ENCODE results near the gene REEP1. TPM values are rescaled to one million over a fixed set of nuclear protein-coding genes. Genes with fewer than 3 reads are reported as not detected.
A peak's percentile ranks its signal among the peaks of the same experiment; 100 is the strongest.
"Not testable (repeated sequence)": the region's sequence is repeated elsewhere in the genome, so short reads cannot be mapped to it uniquely, and the experiment has no call there.

Gene REEP1
- total RNA-seq, 1 donor from 2014 or later, result 0.35 TPM

DNA sequence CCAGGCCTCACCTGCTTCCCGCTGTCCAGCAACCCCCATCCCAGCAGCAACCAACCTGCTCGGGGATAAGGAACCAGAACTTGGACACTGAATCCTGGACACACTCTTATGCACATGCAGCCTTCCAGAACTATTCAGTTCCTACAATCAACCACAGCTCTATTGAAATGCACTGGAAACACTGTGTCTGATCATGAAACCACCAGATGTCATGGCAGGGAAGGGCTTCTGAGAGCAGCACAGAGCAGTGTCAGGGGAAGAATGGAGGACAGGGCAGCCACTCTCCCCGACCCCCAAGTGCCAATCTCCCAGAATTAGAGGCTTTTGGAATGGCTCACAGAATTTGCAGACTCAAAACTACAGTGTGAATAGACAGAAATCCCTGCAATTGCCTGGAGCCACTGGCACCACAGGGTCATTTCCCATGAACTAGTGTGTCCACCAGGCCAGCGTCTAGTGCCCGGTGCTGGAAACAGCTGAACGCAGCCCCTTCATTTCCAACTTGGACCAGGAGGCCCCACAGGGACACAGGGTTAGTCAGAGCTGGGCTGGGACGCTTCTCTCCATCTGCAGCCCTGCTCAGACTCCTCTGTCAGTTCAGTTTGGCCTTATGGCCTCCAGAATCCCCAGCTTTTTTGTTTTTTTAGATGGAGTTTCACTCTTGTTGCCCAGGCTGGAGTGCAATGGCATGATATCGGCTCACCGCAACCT lies 112.6 kb downstream of the REEP1 start:
- DNase-seq (ENCODE audit: low read depth), result no peak

DNA sequence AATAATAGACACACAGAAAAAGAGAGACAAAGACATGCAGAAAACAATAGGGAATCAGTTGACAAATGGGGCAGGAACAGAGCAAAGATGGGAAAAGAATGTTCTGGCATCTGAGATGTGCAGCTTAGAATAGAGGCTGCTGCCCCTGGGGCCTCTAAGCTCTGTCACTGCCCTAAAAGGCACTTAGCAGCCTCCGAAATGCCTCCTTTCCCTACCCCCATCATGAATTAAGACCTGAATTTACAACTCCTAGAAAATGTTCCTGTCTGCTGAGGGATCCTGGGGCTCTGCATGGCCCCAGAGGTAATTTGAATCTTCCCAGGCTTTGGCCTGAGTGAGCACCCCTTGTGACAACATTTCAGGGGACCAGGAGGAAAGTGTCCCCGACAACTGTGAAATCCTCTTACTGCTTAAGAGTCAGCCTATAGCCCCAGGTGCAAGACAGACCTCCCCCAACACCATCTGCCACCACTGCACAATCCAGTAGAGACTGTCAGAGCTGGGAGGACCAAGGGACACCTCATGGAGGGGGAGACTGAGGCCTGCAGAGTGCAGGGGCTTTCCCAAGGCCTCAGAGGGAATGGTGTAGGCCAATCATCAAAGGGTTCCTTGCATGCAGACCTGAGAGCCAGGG lies 113.4 kb downstream of the REEP1 start:
- DNase-seq (ENCODE audit: low read depth), result no peak

DNA sequence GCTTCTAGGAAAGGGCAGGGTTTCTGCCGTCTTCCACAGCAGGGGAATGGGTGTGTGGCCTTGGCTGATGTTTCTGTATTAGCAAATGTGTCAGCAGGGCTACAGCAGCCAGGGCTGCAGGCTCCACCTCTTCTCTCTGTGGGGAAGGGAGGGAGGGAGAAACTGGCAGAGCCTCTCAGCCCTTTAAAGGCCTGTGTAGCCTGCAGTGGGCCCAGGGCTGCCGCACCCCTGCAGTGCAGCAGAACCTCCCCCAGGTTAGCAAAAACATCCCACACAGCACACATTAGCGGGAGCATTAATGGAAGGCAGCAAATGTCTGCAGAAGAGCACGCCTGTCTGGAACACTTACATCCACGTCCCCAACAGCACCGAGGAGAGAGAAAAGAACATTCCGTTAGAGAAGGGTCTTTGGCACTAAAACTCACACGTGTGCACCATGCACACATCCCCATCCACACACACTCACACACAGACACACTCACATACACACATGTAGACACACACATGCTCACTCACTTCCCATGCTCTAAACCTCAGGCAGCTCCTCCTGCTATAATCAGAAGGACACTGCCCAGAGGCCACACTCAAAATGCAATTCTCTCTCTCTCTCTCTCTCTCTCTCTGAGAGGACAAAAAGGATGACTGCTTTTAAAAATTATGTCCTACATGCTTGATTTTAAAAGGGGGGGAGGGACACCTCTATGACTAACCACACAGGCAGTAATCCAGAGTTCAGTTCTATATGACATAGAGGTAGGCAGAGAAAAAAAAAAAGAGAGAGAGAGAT lies 114.1 kb downstream of the REEP1 start:
- DNase-seq (ENCODE audit: low read depth), result no peak

DNA sequence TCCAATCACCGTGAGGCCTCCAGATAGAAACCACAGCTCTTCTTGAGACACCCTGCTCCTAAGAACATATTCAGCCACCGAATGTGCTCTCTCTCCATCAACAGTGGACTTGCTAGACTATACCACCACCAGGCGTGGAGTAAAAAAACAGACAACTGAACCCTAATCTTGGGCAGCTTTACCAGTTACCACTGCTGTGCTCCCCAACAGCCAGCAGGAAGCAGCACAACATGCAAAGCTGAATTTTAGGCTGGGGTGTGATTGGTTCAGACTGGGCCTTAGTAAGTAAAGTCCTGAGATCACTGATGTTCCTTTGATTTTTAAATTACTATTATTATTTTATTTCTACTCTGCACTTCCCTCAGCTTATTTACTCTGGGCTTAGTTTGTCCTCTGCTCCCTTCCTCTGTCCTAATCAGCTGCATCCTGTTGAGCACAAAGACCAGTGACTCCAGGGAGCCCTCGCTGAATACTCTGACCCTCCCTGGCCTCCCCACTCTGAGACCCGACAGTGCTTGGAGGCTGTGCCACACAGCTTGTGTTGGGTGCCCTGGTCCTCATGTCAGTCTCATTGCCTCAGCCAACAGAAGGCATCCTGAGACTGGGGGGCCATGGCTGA lies 116.3 kb downstream of the REEP1 start:
- no peak for DNase-seq (ENCODE audit: low read depth)

DNA sequence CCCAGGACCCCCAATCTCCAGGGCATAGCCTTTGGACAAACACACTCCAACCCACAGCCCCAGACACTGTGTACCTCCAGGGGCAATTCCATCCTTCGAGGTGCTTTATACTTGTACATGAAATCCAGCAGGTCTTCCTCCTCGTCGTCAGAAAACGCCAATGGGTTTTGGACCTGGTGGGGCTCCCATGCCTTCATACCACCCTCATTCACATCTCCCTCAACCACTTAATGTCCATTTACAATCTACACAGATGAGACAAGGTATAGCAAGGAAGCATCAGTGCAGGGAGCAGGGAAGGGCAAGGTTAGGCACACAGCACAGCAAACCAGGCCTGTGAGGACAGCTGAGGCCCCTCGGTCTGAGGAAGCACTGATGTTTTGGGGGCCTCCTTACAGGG lies 117.5 kb downstream of the REEP1 start:
- no peak for DNase-seq (ENCODE audit: low read depth)

DNA sequence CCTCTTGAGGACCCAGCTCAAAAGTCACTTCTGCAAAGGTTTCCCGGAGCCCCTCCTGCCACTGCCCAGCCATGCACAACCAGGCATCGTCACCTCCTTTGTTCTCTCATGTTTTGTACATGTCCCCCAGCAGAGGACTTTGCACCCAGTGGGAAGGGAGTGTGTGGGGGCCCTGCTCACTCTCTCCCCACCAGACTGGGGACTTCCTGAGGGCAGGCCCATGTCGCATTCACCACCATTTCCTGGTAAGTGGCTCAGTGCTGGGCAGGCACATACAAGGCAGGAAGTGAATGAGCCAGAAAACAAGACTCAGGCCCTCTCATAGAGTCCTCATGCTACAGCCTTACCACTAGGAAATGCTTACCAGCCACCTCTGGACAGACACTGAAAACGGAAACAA lies 119.3 kb downstream of the REEP1 start:
- DNase-seq (ENCODE audit: low read depth), result no peak

DNA sequence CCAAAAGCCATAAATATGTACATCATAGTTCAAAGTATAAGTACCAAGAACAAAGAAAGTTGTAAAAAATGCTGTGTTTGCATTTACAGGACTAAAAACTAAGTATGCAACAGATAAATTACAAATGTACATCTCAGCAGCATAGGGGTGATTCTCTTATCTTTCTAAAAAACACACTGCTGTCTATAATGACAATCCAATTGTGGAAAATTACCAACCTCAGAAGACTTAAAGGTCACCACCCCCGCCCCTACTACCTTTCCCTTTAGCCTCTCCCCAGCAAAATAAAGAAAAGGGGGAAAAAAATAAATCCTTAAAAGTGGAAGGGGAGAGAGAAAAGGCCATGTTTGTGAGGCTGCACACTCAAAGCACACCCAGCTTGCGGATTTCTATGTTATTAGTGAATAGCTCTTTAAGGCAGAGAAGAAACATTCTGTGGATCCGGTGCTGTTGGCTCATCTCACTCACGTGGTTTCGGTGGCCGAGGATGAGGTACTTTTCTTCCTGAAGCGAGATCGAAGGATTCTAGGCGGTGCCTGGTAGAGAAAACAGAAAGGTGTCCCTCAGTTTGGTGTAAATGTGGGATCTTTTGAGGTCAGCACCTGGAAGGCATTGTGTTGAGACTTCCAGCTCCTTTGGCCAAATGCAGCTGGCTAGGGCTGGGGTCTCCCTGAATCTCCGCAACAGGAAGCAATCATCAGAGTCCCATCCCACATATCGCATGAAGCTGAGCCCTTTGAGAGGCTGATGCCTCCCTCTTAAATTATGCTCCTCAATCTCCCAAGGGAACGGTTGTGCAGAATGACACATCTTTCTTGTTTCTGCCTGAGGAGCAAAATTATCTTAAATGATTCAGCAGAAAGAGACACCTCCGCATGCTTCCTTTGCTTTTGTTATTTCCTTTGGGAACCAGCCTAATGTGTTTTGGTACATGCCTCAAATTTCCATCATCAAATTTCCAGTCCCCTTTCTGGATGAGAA lies 120.6 kb downstream of the REEP1 start:
- DNase-seq (ENCODE audit: low read depth), result no peak

DNA sequence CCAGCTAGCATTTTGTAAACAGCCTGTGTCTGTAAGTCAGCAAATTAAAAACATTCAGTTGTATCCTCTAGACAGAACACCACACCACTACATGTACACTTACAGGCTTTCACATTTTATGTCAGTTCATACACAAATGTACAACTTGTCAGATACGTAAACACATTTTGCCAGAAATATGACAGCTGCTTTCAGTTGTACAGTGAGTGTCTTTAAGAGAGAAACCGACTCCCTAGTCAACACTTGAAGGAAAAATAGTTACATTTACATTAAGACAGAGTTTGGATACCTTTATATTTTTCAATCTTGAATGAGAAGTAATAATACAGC lies 123.0 kb downstream of the REEP1 start:
- DNase-seq (ENCODE audit: low read depth), result no peak

DNA sequence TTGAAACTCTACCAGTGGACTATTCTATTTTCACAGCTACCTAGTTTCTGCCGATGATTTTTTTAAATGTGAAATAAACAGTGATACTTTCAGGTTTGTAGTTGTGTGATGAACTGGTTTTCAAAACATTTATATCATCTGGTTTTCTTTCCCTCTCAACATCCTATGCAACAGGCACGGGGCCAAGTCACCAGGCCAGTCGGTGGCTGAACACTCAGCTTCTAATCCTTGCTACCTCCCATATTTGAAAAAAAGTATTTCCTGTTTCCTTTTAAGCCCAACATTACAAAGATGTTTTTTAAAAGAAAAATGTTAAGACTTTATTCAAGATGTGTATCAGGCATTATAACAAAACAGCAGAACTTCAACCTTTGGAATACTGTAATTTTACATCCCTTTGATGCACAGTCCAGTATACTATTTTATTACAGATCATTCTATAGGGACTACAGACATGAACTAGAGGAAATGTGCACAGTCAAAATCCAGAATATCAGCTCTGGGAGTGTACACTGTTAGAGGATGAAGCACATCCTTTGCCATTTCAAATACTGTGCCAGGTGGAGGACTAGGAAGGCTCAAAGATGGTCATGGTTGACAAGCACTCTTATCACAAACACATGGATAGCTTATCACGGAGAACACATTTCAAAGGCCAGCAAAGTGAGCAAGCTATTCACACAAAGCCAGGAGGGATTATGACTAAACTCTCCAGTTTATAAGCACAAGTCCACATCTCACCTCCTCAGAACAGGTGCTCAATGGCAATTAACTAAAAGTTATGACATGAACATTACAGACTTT lies 123.5 kb downstream of the REEP1 start:
- no peak for DNase-seq (ENCODE audit: low read depth)

DNA sequence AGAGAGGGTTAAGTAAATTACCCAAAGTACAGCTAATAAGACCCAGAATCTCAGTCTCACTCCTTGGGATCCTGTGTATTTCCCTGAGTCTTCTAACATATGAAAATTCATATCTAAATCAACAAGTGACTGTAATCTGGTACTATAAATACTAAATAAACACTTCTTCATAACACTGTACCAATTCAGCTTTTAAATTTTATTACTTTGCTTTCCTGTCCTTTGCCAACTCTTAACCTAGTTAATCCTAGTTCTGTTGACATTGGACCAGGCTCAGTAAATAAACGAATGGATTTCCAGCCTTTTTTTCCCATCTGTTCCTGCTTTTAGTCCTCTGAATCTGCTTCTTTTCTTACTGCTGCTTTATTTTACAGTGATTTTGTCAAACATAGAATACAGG lies 124.4 kb downstream of the REEP1 start:
- no peak for DNase-seq (ENCODE audit: low read depth)

DNA sequence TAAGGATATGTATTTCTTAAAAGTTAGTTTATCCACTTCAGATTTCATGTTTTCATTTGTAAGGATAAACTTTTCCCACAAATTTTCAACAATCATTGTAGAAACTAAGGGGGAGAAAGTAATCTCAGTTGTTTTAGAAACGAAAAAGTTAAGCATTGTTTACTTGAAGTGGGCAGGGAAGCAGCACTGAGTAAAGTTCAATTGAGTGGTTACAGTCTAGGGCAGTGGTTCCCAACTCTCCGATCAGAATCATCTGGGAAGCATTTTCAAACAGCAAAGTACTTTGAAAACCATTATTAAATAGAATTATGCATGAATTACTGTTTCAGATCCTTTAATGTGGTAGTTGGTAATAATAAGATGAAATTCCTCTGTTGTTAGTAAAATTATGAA lies 125.6 kb downstream of the REEP1 start:
- DNase-seq (ENCODE audit: low read depth), result no peak

DNA sequence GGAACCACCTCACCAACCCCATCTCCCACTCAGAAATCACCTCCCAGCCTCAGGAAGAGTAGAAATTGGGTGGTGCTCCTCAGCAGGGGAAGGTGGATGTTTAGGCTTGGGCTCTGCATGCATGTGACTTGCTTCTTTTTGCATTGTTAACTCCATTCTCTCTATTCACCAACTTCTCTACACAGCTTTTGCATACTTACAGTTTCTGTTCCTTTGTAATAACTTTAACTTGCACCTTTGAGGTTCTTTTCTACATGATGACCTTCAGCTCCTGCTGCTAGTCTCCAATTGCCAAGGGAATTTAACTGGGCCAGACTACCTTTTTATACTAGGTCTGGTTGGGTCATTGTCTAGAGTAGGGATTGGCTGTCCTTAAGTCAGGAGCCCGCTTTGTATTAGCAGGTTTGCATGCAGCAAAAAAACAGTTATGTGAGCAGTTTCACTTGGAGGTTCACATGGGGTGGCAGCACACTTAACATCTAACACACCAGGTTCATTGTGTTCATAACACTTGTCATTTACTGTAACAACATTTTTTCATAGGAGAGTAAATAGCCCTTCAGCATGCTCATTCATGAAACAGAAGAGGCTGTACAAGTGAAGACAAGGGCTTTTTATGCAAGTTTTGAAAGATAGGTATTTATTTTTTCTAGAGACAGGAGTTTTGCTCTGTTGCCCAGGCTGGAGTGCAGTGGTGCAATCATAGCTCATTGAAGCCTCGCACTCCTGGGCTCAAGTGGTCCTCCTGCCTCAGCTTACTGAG lies 126.2 kb downstream of the REEP1 start:
- DNase-seq (ENCODE audit: low read depth), result no peak

DNA sequence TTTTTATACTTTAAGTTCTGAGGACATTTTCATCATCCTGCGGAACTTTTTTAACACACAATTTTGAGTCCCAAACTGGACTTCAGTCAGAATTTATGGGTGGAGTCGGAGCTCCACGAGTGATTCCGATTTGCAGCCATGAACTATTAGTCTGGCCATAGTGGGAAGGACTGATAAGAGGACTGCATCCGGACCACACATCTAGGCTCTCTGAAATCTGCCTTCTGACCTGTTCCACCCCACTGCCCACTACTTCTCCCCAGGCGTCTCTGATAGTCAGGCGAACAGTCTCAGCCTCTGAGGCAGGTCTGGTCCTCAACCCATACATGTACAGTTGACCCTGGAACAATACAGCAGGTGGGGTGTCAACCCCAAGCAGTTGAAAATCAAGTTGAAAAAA lies 133.0 kb downstream of the REEP1 start:
- no peak for DNase-seq (ENCODE audit: low read depth)

DNA sequence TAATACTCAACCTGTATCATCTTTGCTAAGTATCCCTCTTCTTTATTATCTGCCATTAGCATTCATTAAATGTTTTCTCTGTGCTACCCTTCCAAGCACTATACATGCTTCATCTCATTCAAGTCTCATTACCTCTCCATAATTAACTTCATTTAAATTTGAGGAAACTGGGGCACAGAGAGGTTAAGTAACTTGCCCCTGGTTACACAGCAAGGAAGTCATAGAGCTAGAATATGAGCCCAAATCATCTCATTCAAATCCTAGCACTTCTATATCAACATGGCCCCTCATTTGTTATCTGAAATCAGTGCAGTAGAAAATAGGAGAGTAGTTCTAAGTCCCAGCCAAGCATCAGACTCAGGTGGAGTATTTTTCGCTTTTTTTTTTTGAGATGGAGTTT lies 133.8 kb downstream of the REEP1 start:
- no peak for DNase-seq (ENCODE audit: low read depth)

DNA sequence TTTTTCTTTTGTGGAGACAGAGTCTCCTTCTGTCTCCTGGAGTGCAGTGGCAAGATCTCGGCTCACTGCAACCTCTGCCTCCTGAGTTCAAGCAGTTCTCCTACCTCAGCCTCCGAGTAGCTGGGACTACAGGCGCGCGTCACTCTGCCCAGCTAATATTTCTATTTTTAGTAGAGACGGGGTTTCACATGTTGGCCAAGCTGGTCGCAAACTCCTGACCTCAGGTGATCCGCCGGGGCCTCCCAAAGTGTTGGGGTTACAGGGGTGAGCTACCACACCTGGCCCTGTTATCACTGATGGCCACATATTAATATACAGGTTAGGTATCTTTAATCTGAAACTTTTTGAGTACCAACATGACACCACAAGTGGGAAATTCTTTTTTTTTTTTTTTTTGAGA lies 134.7 kb downstream of the REEP1 start:
- no peak for DNase-seq (ENCODE audit: low read depth)

DNA sequence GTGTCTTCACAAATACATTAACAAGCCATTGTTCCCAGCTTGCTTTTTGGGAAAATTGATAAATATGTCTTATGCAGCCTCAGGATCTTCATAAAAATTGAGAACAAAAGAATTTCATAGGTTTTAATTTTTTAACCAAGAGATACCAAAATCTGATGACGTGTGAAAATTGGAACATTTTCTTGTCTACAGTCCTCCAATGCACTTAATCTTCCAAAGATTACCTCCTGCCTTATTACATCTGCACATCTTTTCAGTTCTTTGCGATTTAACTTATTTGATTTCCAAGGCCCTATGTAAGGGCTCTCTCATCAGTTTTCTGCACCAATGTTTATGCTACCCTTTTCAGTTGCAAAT lies 135.1 kb downstream of the REEP1 start:
- no peak for DNase-seq (ENCODE audit: low read depth)

DNA sequence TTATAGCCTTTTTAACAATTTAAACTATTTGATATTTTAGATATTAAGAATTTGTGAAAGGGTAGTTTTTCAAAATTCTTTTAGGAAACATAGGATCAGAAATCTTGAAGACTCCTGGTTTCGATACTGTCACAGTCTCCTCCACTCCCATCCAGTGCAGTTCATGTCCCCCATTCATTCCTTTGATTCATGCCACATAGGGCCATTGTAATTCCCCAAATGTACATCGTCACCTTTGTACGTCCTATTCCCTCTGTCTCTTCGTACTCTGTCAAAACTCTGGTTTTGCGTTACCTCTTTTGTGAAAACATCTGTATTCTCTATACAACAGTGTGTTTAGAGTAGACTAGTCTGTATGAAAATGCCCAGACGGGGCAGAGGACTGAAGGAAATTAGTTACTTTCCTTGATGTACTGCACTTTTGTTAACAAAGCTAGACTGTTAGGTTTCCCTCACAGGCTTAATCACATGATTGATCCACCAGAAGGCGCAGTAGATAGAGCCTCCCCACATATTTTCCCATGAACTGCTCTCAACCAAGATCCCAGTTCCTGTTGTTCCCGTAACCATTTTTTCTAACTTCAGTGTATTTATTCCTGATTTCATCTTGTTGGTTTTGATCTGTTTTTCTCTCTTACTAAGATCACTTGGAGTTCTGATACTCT lies 135.6 kb downstream of the REEP1 start:
- DNase-seq (ENCODE audit: low read depth), result no peak

DNA sequence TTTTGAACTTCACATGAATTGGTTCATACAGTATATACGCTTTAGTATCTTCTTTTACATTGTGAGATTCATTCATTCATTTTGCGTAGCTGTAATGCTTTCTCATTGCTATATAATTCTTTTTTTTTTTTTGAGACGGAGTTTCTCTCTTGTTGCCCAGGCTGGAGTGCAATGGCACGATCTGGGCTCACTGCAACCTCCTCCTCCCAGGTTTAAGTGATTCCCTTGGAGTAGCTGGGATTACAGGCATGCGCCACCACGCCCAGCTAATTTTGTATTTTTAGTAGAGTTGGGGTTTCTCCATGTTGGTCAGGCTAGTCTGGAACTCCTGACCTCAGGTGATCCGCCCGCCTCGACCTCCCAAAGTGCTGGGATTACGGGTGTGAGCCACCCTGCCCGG lies 136.9 kb downstream of the REEP1 start:
- not testable (repeated sequence) for DNase-seq (ENCODE audit: low read depth)

DNA sequence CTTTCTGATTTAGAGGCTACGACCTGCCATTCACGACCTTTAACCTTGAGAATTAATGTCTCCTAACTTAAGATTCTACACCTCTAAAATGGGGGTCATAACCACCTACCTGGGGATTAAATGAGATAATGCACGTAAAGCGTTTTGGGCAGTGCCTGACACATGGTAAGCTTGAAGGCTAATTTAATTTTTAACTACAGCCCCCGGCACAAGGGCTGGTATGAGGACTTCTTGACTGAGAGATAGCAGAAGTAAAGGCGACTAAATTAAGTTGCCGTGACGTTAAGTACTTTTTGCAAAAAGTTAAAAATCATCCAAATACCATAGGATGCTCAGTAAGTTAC lies 137.6 kb downstream of the REEP1 start:
- peak; percentile 13 for DNase-seq (ENCODE audit: low read depth)

Measured in renal cortical epithelial cell (primary cell).